ENCODE measurements around the gene GABRB2. TPM values are rescaled to one million over a fixed set of nuclear protein-coding genes. Genes with fewer than 3 reads are reported as not detected.

Gene GABRB2
- total and polyA plus RNA-seq, 2 experiments from 2014 or later: not detected

GRCh38 chr5:161544350-161544765 lies 2.2 kb downstream of the GABRB2 start:
- no peak for TF ChIP-seq EZH2phosphoT487 (IDR thresholded peaks at IDR 0.05; ENCODE audit: insufficient read depth, low read depth)
- no peak for TF ChIP-seq EZH2 (IDR thresholded peaks at IDR 0.05; ENCODE audit: insufficient read depth, poor library complexity, severe bottlenecking)
- H4K20me1 ChIP-seq (ENCODE audit: insufficient read depth): no peaks in the 10 kb centered on the region
- peaks cover 20% of the 10 kb centered on the region for H3K27me3 ChIP-seq (replicated peaks; ENCODE audit: insufficient read depth)
- no peak overlapping the region for H3K27ac ChIP-seq
- H3K9me3 ChIP-seq (ENCODE audit: low read depth): no peaks in the 10 kb centered on the region
- peak; percentile 60 for DNase-seq
- H3K4me3 ChIP-seq: no peak overlapping the region
- no peak overlapping the region for H3K4me2 ChIP-seq (ENCODE audit: unreplicated experiment)
- 4 to 8% methylated on average over 7 of the region's 7 CpGs for WGBS, 2 experiments (ENCODE audit: low coverage in 1 of 2, low lambda C conversion rate in 2 of 2, missing lambda C conversion rate in 2 of 2)
- H3K9ac ChIP-seq: no peak overlapping the region
- H3F3A ChIP-seq (ENCODE audit: insufficient read depth): no peaks in the 10 kb centered on the region
- no peaks in the 10 kb centered on the region for H3K9me2 ChIP-seq (ENCODE audit: insufficient read depth)
- H3K79me2 ChIP-seq (ENCODE audit: insufficient read depth): no peaks in the 10 kb centered on the region
- H3K4me1 ChIP-seq (ENCODE audit: insufficient read depth): no peaks in the 10 kb centered on the region
- no peaks in the 10 kb centered on the region for H3K36me3 ChIP-seq (ENCODE audit: low read depth)
- in situ Hi-C loops (cut with MboI): no loop called here
- no peak overlapping the region for H2AFZ ChIP-seq

DNA sequence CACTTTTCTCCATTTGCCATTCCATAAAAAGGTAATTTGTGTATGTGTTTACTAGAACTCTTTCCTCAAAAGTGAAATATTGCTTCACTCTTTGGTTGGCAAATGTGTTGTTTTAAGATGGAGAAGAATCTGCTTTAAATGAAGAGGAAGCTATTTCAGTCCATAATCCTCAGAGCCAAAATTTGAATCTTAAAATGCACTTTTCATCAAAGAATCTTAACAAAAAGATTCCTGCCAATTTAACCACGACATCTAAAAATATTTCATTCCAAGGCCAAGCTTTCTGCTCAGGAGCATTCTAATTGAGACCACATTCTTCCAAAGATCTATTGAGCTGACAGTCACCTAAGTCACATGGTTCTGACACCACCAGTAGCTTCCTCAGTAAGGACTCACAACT lies 7.5 kb downstream of the GABRB2 start:
- no peak for TF ChIP-seq EZH2phosphoT487 (IDR thresholded peaks at IDR 0.05; ENCODE audit: insufficient read depth, low read depth)
- TF ChIP-seq EZH2 (IDR thresholded peaks at IDR 0.05; ENCODE audit: insufficient read depth, poor library complexity, severe bottlenecking): no peak
- Histone ChIP-seq H3K36me3 (ENCODE audit: low read depth) (no peaks in the 10 kb centered on the region), H3K27me3 (replicated peaks; ENCODE audit: insufficient read depth) (no peaks in the 10 kb centered on the region), H3K4me2 (ENCODE audit: unreplicated experiment) (no peak overlapping the region), H3K4me1 (ENCODE audit: insufficient read depth) (no peaks in the 10 kb centered on the region), H3K9ac (no peak overlapping the region), H3K9me3 (ENCODE audit: low read depth) (no peaks in the 10 kb centered on the region), H3K4me3 (no peak overlapping the region), H4K20me1 (ENCODE audit: insufficient read depth) (no peaks in the 10 kb centered on the region), H3K79me2 (ENCODE audit: insufficient read depth) (no peaks in the 10 kb centered on the region), H3K27ac (no peak overlapping the region), H2AFZ (no peak overlapping the region), H3F3A (ENCODE audit: insufficient read depth) (no peaks in the 10 kb centered on the region), H3K9me2 (ENCODE audit: insufficient read depth) (no peaks in the 10 kb centered on the region)
- in situ Hi-C loops (cut with MboI): no loop called here
- 0 to 6% methylated on average over 1 of the region's 1 CpG for WGBS, 2 experiments (ENCODE audit: low coverage in 1 of 2, low lambda C conversion rate in 2 of 2, missing lambda C conversion rate in 2 of 2)
- no peak for DNase-seq

DNA sequence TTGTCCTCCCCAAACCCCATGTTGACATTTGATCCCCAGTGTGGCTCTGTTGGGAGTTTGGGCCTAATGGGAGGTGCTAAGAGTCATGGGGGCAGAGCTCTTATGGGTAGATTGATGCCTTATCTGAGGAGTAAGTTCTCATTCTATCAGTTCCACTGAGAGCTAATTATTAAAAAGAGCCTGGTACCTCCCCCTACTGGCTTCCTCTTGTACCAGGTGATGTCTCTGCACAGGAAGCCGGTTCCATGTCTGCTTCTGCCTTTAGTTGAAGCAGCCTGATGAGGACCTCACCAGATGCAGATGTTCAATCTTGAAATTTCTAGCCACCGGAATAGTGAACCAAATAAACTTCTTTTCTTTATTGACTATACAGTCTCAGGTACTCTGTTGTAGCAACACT lies 10.8 kb downstream of the GABRB2 start:
- no peaks in the 10 kb centered on the region for H3K4me1 ChIP-seq (ENCODE audit: insufficient read depth)
- H3K36me3 ChIP-seq (ENCODE audit: low read depth): no peaks in the 10 kb centered on the region
- WGBS, 2 experiments (ENCODE audit: low coverage in 1 of 2, low lambda C conversion rate in 2 of 2, missing lambda C conversion rate in 2 of 2): 54 to 56% methylated on average over 2 of the region's 2 CpGs
- no peak overlapping the region for H3K27ac ChIP-seq
- no peaks in the 10 kb centered on the region for H4K20me1 ChIP-seq (ENCODE audit: insufficient read depth)
- H3K4me2 ChIP-seq (ENCODE audit: unreplicated experiment): no peak overlapping the region
- no peaks in the 10 kb centered on the region for H3K9me2 ChIP-seq (ENCODE audit: insufficient read depth)
- no peak overlapping the region for H3K9ac ChIP-seq
- DNase-seq: no peak
- in situ Hi-C loops (cut with MboI): no loop called here
- no peak for TF ChIP-seq EZH2 (IDR thresholded peaks at IDR 0.05; ENCODE audit: insufficient read depth, poor library complexity, severe bottlenecking)
- TF ChIP-seq EZH2phosphoT487 (IDR thresholded peaks at IDR 0.05; ENCODE audit: insufficient read depth, low read depth): no peak
- no peak overlapping the region for H3K4me3 ChIP-seq
- H2AFZ ChIP-seq: no peak overlapping the region
- H3F3A ChIP-seq (ENCODE audit: insufficient read depth): no peaks in the 10 kb centered on the region
- H3K9me3 ChIP-seq (ENCODE audit: low read depth): no peaks in the 10 kb centered on the region
- H3K27me3 ChIP-seq (replicated peaks; ENCODE audit: insufficient read depth): no peaks in the 10 kb centered on the region
- H3K79me2 ChIP-seq (ENCODE audit: insufficient read depth): no peaks in the 10 kb centered on the region

- H3K36me3 ChIP-seq (ENCODE audit: low read depth): no peaks in the 10 kb centered on the region
- in situ Hi-C loops (cut with MboI): no loop called here
- WGBS, 2 experiments (ENCODE audit: low coverage in 1 of 2, low lambda C conversion rate in 2 of 2, missing lambda C conversion rate in 2 of 2): 23% methylated on average over 2 of the region's 2 CpGs
Measured at GRCh38 chr5:161530700-161531099, 15.8 kb downstream of the GABRB2 start.

GRCh38 chr5:161513942-161514341 lies 32.6 kb downstream of the GABRB2 start:
- no peak for DNase-seq
- Histone ChIP-seq H3K4me2 (ENCODE audit: unreplicated experiment) (no peak overlapping the region), H3K4me3 (no peak overlapping the region), H3F3A (ENCODE audit: insufficient read depth) (no peaks in the 10 kb centered on the region), H3K79me2 (ENCODE audit: insufficient read depth) (no peaks in the 10 kb centered on the region), H3K27me3 (replicated peaks; ENCODE audit: insufficient read depth) (no peaks in the 10 kb centered on the region), H3K9ac (no peak overlapping the region), H3K27ac (no peak overlapping the region), H3K9me2 (ENCODE audit: insufficient read depth) (no peaks in the 10 kb centered on the region), H4K20me1 (ENCODE audit: insufficient read depth) (no peaks in the 10 kb centered on the region), H3K36me3 (ENCODE audit: low read depth) (no peaks in the 10 kb centered on the region), H3K9me3 (ENCODE audit: low read depth) (no peaks in the 10 kb centered on the region), H2AFZ (no peak overlapping the region), H3K4me1 (ENCODE audit: insufficient read depth) (no peaks in the 10 kb centered on the region)
- in situ Hi-C loops (cut with MboI): no loop called here
- WGBS, 2 experiments (ENCODE audit: low coverage in 1 of 2, low lambda C conversion rate in 2 of 2, missing lambda C conversion rate in 2 of 2): 3 to 7% methylated on average over 1 of the region's 1 CpG
- no peak for TF ChIP-seq EZH2phosphoT487 (IDR thresholded peaks at IDR 0.05; ENCODE audit: insufficient read depth, low read depth)
- no peak for TF ChIP-seq EZH2 (IDR thresholded peaks at IDR 0.05; ENCODE audit: insufficient read depth, poor library complexity, severe bottlenecking)

More at GRCh38 chr5:161530700-161531099, 15.8 kb downstream of the GABRB2 start:
- DNase-seq: no peak
- H3K79me2 ChIP-seq (ENCODE audit: insufficient read depth): no peaks in the 10 kb centered on the region
- H3K4me3 ChIP-seq: no peak overlapping the region
- no peaks in the 10 kb centered on the region for H3K9me3 ChIP-seq (ENCODE audit: low read depth)
- TF ChIP-seq EZH2 (IDR thresholded peaks at IDR 0.05; ENCODE audit: insufficient read depth, poor library complexity, severe bottlenecking): no peak
- no peak for TF ChIP-seq EZH2phosphoT487 (IDR thresholded peaks at IDR 0.05; ENCODE audit: insufficient read depth, low read depth)
- H3K4me2 ChIP-seq (ENCODE audit: unreplicated experiment): no peak overlapping the region
- no peaks in the 10 kb centered on the region for H4K20me1 ChIP-seq (ENCODE audit: insufficient read depth)
- H3K27me3 ChIP-seq (replicated peaks; ENCODE audit: insufficient read depth): no peaks in the 10 kb centered on the region
- no peak overlapping the region for H2AFZ ChIP-seq
- no peaks in the 10 kb centered on the region for H3F3A ChIP-seq (ENCODE audit: insufficient read depth)
- H3K9ac ChIP-seq: no peak overlapping the region
- no peak overlapping the region for H3K27ac ChIP-seq
- no peaks in the 10 kb centered on the region for H3K9me2 ChIP-seq (ENCODE audit: insufficient read depth)
- no peaks in the 10 kb centered on the region for H3K4me1 ChIP-seq (ENCODE audit: insufficient read depth)
